GM20431 (cell line): ENCODE measurements around the gene DTD1.
"Not testable (repeated sequence)": the region's sequence is repeated elsewhere in the genome, so short reads cannot be mapped to it uniquely, and the experiment has no call there.

Experiments used
- in situ Hi-C: fragments of 300-500 bp; cut with MseI, MboI; formaldehyde crosslinking; loops from one replicate; pipeline ENCODE4 v1.15.0; 2020; ENCODE audit warnings: low sequenced_read_pairs; ENCODE audit not compliant: unreplicated experiment

Gene DTD1

DNA sequence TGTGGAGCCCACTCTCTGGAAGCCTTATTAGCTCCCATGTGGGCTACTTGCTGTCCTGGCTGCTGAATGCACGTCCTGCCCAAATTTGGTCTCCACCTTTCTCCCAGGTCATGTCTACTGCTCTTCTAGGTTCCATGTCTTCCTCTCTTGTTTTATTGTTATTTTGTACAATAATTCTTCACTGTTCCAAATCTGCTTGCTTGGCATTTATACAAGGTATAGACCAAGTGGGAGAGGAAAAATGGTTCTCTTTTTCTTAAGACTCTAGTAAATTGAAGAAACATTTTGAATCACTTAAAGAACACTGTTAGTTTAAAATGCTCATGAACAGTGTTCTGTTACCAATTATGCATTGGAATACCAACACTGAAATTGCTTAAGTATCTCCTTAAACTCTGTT, 144.1 kb downstream of the DTD1 start:
- in situ Hi-C loops, result no loop called here

DNA sequence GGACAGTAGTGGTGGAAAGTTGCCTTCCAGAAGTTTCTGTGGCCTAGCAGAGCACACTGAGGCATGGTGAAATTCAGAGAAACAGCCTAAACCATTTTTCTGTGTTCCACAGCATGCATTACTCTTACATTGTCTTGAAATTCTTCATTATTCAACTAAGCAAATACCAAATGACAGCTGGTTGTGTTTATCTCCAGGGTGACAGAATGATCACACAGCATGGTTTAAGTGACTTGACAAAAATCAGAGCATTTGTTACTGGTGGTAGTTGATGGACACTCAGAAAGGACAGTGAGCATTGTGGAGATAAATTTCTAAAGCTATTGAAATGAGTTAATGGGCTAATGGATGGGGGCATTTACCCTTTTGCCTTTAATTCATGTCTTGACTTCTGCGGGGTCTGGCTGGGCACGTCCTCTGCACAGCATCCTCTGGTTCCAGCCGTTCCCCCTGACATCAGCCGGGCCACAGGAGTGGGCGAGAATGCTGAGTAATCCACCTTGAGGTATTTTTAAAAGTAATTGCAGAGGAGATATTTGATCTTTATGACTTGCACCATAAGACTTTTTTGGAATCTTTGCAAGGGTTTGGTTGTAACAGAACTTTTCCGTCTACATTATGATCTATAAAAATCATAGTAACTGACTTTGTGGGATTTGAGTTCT, 146.8 kb downstream of the DTD1 start:
- in situ Hi-C loops, result no loop called here

DNA sequence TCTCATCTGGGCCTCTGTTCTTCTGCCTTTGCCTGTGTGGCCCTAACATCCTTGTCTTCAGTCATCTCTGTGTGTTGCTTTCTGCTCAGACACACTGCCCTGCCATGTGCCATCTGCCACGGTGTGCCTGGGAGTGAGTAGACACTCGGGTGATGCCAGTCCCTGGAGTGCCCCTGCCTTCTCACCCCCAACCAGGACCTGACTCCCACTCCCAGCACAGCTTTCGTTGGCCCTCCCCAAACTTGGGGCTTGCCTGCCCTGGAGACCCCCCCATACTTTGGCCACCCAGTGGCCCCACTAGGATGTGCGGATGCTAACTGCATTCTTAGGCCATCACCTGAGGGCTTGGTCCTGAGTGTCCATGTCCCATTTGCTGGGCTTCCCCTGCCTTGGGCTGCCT, 149.3 kb downstream of the DTD1 start:
- in situ Hi-C loops, result no loop called here

DNA sequence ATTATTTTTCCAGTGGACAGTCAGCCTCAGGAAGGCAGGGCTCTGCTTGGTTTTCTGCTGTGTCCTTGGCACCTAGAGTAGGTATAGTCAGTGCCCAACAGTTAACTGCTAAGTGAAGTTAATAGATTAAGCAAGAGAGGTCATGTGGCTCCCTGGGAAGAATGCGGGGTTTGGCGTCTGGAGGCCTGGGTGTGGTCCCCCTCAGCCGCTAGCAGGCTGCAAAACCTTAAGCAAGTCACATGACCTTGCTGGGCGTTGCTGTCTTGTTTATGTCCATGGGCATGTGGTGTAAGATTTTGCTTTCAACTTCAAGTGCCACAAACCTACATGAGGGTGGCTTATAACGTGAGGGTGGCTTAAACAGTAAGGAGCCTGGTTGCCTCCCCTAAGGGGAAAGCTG, 150.2 kb downstream of the DTD1 start:
- in situ Hi-C loops, result no loop called here

DNA sequence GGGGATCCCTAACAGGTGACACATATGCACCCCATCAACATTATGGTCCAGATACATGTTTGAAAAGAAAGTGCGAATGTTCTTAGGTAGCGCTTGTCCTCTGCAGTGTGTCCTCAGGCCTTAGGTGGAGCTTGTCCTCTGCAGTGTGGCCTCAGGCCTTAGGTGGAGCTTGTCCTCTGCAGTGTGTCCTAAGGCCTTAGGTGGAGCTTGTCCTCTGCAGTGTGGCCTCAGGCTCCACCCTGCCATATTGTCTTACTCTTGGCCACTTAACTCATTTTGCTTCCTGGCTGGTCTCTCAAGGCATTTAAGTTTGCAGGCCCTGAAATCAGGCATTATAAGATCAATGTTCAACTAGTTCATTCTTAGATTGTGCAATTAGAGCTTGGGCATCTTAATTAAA, 151.0 kb downstream of the DTD1 start:
- in situ Hi-C loops, result no loop called here

DNA sequence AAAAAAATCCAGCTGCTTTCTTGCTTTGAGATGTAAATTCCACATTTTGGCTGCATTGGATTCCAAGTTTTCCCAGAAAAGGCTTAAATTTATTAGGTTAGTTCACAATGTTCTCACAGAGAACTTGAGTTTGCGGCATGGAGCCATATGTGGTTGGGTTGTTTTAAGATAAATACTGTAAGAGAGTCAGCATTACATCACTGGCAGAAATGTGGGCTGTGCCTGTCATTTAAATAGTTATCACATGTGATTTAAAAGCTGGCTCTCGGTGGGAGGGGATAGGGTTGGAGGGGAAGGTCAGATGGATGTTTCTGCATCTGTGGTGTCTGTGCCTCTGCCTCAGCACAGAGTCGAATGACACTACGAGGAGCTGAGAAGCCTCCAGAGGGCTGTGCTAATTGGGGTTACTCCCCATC, 151.9 kb downstream of the DTD1 start:
- in situ Hi-C loops, result no loop called here

DNA sequence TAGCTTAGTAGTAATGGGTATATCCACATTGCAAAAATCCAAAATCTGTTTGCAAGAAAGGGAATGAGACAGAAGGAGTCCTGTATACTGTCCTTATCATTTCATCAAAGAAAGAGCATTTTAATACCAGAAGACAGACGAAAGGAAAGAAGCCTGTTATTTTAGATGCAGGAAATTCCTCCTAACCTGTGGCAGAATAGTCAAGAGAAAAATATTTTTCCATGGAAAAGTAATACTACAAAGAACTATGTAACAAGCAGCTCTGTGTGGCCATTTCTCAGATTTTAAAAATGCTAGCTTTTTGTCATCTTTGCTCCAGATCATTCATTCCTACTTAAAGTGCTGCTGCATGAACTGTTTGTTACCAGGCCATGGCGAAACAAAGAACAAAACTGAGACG, 152.9 kb downstream of the DTD1 start:
- in situ Hi-C loops, result no loop called here

DNA sequence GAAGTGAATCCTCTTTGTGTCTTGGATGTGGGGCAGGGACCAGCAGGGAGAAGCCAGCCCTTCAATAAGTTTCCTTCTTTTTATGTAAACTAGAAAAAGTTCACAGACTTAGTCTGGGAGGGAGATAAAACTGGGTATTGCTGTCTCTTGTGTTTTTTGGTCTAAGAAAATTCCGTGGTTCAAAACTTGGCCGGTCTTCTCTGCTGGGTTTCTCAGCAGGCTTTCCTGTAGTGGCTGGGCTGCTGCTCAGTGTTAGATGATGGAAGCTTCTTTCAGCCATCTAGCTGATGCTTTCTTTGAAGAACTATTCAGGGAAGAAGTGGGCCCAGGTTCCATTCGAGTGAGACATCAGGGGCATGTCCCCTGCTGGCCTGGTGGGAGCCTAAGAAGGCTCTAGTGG, 155.0 kb downstream of the DTD1 start:
- in situ Hi-C loops, result no loop called here

DNA sequence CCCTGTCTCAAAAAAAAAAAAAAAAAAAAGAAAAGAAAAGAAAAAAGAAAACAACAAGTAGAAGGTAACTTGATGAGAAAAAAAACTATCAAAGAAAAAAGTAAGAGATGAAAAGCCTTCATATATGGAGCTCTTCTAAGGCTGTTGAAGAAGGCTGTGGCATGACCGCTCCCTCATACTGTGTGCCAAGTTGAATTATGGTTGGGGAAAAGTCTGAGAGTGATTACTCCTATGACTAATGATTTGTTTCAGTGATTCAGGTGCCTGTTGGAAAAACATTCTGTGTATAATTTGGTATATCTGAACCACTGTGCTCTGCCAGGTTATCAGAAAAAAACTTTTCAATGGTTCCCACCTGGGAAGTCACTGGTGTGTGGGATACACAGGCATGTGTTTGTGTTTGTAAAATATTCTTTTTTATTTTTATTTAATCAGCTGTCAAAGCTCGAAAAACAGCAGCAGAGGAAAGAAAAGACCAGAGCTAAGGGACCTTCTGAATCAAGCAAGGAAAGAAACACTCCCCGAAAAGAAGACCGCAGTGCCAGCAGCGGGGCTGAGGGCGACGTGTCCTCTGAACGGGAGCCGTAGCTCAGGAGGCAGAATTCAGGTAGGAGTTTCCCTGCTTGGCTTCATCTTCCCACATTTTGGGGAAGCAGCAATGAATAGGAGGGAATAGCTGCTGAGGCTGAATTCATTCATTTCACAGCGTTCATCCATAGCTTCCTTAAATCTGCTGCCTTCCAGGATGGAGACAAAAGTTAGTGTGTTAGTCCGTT, 156.0 kb downstream of the DTD1 start:
- in situ Hi-C loops, result no loop called here

DNA sequence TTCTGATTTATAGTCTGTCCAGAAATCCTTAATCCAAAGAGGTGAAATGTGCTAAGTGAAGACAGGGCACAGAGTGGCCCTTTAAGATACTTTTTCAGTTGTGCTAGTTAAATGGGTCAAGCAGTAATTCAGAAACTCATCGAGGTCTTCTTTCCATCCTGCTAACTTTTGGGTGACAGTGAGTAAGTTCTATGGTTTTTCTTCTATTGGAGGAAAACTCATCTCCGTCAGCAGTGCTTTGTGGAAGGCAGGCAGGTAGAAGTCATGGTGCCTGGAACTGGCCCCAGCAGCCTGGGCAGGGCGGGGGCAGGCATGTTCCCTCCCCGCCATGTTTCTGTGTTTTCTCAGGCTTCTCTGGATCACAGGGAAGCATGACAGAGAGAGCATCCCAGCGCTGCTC, 159.2 kb downstream of the DTD1 start:
- in situ Hi-C loops, result no loop called here

DNA sequence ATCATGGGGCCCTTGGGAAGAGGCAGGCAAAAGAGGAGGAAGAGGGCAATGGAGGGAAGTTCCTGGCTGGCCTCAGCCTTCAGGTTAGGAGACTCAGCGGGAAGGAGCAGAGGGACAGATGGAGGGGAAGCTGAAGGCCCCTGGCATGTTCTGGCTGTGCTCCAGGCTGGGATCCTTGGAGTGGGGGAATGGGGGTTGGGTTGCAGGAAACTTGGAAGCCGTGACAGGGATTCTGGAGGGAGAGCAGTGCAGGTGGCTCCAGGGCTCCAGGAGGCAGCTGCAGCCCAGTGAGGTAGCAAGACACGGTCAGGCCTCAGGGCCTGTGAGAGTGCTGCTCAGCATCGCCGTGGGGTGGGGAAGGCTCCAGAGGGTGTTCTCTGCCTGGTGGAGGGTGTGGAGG, 161.1 kb downstream of the DTD1 start:
- in situ Hi-C loops, result no loop called here

DNA sequence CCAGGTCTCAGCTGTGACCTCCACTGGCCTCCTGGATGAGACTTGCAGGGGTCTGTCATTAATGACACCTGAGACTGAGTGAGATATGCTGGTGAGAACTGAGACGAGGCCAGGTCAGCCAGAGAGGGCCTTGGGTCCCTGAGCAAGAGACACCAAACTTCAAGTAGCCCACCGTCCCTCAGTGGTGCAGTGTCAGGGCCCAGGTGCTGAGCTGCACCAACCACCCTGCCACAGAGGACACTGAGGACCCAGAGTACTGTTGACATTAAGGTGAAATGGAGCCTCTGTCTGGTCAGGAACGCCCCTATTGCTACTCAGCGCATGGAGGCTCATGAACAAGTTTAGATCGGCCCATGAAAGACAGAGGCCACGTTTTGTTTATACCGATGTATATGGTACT, 161.7 kb downstream of the DTD1 start:
- in situ Hi-C loops, result no loop called here

DNA sequence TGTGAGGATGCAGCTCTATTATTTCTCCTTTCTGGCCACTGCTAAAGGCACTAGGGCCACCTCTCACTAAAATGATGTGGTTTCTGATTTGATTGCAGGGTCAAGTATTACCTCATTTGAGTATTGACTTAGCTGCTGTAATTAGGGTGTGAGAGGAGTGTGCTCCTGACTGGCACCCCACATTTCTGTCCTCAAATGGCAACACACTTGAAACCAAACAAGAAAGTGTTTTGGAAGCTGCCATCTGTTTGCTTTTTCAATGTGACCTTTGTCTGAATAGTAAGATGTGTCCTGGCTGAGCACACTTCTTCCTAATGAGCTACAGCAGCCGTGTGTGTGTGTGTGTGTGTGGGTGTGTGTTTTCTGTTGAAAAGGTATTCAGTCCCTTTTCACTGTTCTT, 162.9 kb downstream of the DTD1 start:
- in situ Hi-C loops, result no loop called here

DNA sequence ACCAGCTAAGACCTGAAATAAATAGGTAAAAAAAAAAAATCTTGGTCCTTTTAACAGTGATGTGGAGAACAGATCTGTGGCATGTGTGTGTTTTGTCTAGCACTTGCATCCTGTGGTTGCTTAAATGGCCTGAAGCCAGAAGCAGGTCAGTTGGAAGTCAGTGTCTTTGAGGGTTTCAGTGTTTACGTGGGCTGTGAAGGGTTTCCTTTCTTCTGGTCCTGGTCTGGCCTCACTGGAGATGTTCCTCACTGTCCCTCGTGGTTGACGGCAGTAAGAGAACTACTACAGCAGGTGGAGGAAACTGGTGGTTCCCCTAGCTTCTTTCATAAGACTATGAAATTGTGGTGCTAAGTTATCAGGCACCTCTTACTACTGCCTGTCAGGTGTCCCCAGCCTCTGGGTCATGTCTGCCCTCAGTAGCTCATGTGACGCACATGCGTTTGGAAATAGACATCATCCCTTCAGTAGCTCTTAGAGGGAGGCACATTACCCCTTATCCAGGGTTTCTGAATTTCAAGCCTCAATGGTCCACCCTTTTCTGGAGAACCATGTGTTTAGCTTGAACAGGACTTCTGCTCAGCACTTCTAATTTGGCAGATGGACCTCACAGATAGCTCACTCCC, 166.3 kb downstream of the DTD1 start:
- in situ Hi-C loops, result no loop called here

DNA sequence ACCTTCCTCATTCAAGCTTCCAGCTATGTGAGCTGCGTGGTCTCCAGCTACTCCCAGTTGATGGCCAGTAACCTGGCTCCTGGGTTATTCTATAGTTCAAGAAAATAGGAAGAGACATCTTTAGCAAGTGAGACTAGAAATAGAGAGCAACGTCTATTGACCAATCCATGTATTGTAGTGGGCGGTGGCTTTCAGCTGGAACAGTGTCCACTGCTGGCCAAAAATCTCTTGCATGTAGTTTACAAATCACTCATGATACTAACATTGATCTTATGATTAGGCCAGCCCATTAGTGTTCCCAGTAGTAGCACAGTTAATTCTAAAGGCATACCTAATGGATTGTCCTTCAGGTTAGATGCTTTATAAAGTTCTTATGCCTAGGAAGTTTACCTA, 166.8 kb downstream of the DTD1 start:
- in situ Hi-C loops, result no loop called here

DNA sequence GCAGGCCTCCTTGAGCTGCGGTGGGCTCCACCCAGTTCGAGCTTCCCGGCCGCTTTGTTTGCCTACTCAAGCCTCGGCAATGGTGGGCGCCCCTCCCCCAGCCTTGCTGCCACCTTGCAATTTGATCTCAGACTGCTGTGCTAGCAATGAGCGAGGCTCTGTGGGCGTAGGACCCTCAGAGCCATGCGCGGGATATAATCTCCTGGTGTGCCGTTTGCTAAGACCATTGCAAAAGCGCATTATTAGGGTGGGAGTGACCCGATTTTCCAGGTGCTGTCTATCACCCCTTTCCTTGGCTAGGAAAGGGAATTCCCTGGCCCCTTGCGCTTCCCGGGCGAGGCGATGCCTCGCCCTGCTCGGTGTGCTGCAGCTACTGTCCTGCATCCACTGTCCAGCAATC, 173.0 kb downstream of the DTD1 start:
- in situ Hi-C loops, result not testable (repeated sequence)

DNA sequence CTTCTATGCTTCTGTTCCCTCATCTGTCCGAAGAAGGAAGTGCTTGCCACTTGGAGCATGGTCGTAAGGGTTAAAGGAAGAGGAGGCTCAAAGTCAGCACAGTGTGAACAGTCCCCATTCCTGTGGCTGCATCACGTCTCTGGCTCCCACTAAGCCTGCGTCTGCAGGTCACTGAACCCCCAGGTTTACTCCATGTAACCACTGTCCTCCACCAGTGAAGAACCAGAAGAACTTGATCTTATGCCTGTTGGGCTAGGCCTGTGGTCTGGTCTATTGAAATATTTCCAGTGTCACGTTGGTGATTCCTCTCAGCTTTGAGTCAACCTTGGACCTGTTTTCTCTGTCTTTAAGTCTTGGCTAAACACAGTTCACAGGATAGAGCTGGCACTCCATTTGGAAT, 179.8 kb downstream of the DTD1 start:
- in situ Hi-C loops, result no loop called here

DNA sequence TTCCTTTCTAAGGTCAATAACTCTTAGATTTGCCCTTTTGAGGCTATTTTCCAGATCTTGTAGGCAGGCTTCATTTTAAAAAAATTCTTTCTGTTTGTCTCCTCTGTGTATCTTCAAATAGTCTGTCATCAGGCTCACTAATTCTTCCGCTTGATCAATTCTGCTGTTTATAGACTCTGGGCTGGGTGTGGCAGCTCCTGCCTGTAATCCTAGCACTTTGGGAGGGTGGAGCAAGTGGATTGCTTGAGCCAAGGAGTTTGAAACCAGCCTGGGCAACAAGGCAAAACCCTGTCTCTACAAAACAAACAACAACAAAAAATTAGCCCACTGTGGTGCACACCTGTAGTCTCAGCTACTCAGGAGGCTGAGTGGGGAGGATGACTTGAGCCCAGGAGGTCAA, 185.7 kb downstream of the DTD1 start:
- in situ Hi-C loops, result no loop called here

DNA sequence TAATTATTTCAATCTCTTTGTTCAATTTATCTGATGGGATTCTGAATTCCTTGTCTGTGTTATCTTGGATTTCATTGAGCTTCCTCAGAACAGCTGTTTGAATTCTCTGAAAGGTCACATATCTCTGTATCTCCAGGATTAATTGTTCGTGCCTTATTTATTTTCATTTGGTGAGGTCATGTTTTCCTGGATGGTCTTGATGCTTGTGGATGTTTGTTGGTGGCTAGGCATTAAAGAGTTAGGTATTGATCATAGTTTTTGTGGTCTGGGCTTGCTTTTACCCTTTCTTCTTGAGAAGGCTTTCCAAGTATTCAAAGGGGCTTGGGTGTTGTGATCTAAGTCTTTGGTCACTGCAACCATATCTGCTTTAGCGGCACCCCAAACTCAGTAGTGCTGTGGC, 186.4 kb downstream of the DTD1 start:
- in situ Hi-C loops, result no loop called here

DNA sequence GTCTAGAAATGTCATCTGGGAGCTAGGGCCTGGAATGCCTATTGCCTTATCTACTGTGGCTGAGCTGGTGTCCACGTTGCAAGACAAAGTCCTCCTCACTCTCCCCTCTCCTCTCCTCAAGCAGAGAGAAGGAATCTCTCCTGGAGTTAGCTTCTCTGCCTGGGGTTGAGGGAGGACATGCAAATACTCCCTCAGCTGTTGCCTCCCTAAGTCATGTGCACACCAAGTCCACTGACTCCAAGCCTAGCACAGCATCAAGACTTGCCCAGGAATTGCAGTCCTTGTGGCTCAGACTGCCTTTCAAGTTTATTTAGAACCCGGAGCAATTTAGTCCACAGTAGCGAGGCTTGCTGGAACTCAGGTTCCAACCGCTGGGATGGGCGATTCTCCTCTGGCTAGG, 187.8 kb downstream of the DTD1 start:
- in situ Hi-C loops, result no loop called here

DNA sequence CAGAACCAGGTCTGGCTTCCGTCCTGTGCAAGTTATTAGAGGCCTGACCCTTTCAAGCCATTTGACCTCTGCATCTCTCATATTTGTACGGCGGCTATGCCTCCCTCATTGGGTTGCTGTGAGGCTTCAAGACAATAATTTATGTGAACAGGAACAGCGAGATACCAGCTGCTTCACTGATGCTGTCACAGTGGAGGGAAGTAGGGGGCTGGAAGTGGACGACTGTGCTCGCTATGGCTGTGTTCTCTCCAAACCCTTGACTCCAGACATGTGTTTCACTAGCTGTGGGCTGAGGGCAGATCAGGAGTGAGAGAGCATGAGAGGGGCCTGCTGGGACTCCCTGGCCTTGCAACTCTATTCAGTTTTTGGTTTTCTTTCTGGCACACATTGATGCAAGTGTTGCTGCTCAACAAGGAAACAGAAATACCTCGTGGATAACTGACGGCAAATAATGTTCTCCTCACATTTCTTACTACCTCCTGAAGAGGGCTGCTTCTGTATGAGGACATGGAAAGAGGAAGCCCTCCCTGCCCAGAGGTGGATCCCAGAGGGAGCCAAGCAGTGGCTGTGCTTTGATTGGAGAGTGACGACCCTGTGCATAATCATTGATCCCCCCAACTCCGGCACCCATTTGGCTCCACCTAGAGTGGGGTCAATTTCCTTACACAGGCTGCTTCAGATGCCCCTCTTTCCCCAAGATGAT, 191.0 kb downstream of the DTD1 start:
- in situ Hi-C loops, result no loop called here
